Lower leg skin (tissue), 3 donors: ENCODE data around the gene PLXNB1.

Source experiments
- POLR2A ChIP-seq, 2 donors: fragments of 450-650 bp; IDR thresholded peaks; one replicate each; pipeline ENCODE4 v1.6.1; 2016 to 2017; ENCODE audit warnings: antibody characterized with exemption in 2 of 2, mild to moderate bottlenecking in 1 of 2, moderate library complexity in 1 of 2
- TF ChIP-seq, protein P1 (sequence below), 3 donors: fragments of 450-650 bp; IDR thresholded peaks; one replicate each; pipeline ENCODE4 v1.5.1; 2016; ENCODE audit warnings: antibody characterized with exemption in 3 of 3, mild to moderate bottlenecking in 3 of 3, moderate library complexity in 2 of 3

DNA sequence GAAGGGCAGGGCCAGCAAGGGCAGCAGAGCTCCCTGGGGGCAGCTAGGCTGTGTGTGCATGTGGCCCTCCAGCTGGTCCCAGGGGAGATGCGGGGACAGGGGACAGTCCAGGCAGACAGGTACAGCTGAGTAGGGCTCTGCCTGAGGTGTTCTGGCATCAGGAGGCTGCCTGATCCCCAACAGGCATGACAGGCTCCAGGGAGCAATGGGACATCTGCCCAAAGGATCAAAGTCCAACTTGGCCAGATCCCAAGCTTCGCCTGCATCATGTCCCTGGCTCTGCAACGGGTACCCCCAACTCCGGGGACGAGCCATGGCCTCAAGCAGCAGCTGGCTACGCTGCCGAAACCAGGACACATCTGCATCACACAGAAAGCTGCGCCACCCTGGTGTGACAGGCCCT is 38.4 kb upstream of the PLXNB1 start:
- TF ChIP-seq, protein P1, sequence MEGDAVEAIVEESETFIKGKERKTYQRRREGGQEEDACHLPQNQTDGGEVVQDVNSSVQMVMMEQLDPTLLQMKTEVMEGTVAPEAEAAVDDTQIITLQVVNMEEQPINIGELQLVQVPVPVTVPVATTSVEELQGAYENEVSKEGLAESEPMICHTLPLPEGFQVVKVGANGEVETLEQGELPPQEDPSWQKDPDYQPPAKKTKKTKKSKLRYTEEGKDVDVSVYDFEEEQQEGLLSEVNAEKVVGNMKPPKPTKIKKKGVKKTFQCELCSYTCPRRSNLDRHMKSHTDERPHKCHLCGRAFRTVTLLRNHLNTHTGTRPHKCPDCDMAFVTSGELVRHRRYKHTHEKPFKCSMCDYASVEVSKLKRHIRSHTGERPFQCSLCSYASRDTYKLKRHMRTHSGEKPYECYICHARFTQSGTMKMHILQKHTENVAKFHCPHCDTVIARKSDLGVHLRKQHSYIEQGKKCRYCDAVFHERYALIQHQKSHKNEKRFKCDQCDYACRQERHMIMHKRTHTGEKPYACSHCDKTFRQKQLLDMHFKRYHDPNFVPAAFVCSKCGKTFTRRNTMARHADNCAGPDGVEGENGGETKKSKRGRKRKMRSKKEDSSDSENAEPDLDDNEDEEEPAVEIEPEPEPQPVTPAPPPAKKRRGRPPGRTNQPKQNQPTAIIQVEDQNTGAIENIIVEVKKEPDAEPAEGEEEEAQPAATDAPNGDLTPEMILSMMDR (IDR thresholded peaks at IDR 0.05) = no peak
- TF ChIP-seq POLR2A (IDR thresholded peaks at IDR 0.05) = no peak
